SU-DHL-6 (cell line): Measurements from ENCODE around the gene EPHB1.

Source experiments
- H2AFZ ChIP-seq: fragments of 200-600 bp; sonication (generic); 2 replicates; pipeline ENCODE4 v1.6.1; 2014; ENCODE audit warnings: low read depth, mild to moderate bottlenecking, moderate library complexity, mixed read lengths, antibody characterized with exemption, low read length; ENCODE audit not compliant: severe bottlenecking
- H3F3A ChIP-seq: fragments of 200-600 bp; shearing (Covaris generic); 2 replicates; pipeline ENCODE4 v1.6.0; 2016; ENCODE audit warnings: antibody characterized with exemption, mild to moderate bottlenecking; ENCODE audit not compliant: insufficient read depth
- H3K27ac ChIP-seq: fragments of 200-600 bp; sonication (generic); 2 replicates; pipeline ENCODE4 v1.5.1; 2016; ENCODE audit warnings: low read depth, mild to moderate bottlenecking, low read length, moderate library complexity, mixed read lengths
- H3K27me3 ChIP-seq: fragments of 200-600 bp; sonication (generic), shearing (Covaris generic); 2 replicates; pipeline ENCODE4 v1.6.0; 2014; ENCODE audit warnings: mild to moderate bottlenecking, low read length
- H3K36me3 ChIP-seq: fragments of 200-600 bp; sonication (generic); 2 replicates; pipeline ENCODE4 v1.6.1; 2014; ENCODE audit warnings: mild to moderate bottlenecking, low read length, mixed read lengths
- H3K4me2 ChIP-seq: fragments of 300-600, 200-600 bp; shearing (Covaris generic), sonication (generic); 2 replicates; pipeline ENCODE4 v1.6.0; 2014; ENCODE audit warnings: low read length, low read depth, mild to moderate bottlenecking; ENCODE audit not compliant: poor library complexity, severe bottlenecking
- H3K4me3 ChIP-seq: fragments of 200-600 bp; sonication (generic); 2 replicates; pipeline ENCODE4 v1.5.1; 2014; ENCODE audit warnings: antibody characterized with exemption, low read length, mild to moderate bottlenecking, mixed read lengths; ENCODE audit not compliant: insufficient read depth, poor library complexity, severe bottlenecking
- H3K79me2 ChIP-seq: fragments of 200-600 bp; sonication (generic); 2 replicates; pipeline ENCODE4 v1.6.1; 2014; ENCODE audit warnings: mild to moderate bottlenecking, low read length, moderate library complexity; ENCODE audit not compliant: insufficient read depth
- H3K9ac ChIP-seq: fragments of 200-600 bp; sonication (generic); 2 replicates; pipeline ENCODE4 v1.7.0; 2014; ENCODE audit warnings: mild to moderate bottlenecking, low read length
- H3K9me2 ChIP-seq: fragments of 200-600 bp; sonication (generic); replicated peaks from 2 replicates; pipeline ENCODE4 v1.6.1; 2014; ENCODE audit warnings: low read length; ENCODE audit not compliant: insufficient read depth
- H3K9me3 ChIP-seq: fragments of 200-600 bp; sonication (generic); 2 replicates; pipeline ENCODE4 v1.6.1; 2014; ENCODE audit warnings: low read length, mixed read lengths; ENCODE audit not compliant: insufficient read depth
- H4K20me1 ChIP-seq: fragments of 200-600 bp; sonication (generic); 2 replicates; pipeline ENCODE4 v1.6.1; 2014; ENCODE audit warnings: low read depth, mild to moderate bottlenecking, antibody characterized with exemption, low read length, moderate library complexity, mixed read lengths
- CTCF ChIP-seq: fragments of 200-600 bp; sonication (generic); IDR thresholded peaks from one replicate; pipeline ENCODE4 v1.5.1; 2017; ENCODE audit warnings: antibody characterized with exemption, mild to moderate bottlenecking, low read length, moderate library complexity; ENCODE audit not compliant: insufficient read depth, poor library complexity, severe bottlenecking
- EZH2phosphoT487 ChIP-seq: fragments of 200-600 bp; sonication (generic), shearing (Covaris generic); conservative IDR thresholded peaks from 2 replicates; pipeline ENCODE4 v1.6.1; 2018; ENCODE audit warnings: mild to moderate bottlenecking, antibody characterized with exemption, low read length, moderate library complexity, mixed read lengths

EPHB1 gene

DNA sequence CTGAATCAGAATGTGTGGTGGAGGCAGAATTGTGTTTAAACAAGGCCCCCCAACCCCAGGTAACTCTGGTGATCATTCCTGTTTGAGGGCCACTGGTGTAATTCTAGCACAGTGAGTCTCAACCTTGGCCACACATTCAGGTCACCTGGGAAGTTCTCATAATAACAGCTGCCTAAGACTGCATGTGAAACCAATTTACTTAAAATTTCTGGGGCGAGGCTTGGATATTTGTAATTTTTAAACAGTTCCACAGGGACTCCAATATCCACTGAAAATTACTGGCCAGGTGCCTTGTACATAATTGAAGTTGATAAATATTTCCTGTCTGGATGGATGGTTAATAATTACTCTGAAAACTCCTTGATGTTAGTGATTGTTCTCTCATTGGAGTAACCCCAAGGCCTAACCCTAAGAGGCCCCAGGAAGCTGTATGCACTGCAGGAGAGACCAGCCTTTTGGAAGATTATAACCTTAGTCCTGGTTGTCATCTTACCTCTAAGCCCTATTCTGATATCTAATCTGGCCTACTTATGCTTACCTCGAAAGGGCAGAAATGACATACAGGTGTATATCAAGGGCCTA is 25.7 kb upstream of the EPHB1 start:
- no peaks in the 10 kb centered on the region for H3K9me2 ChIP-seq
- H3K79me2 ChIP-seq, result no peaks in the 10 kb centered on the region
- no peak for TF ChIP-seq CTCF
- no peak for TF ChIP-seq EZH2phosphoT487
- H3K4me2 ChIP-seq, result no peak overlapping the region
- no peak overlapping the region for H2AFZ ChIP-seq
- H3K27me3 ChIP-seq, result no peaks in the 10 kb centered on the region
- no peak overlapping the region for H3K4me3 ChIP-seq
- H3K27ac ChIP-seq, result no peak overlapping the region
- H4K20me1 ChIP-seq, result no peaks in the 10 kb centered on the region
- H3K9ac ChIP-seq, result no peak overlapping the region
- no peaks in the 10 kb centered on the region for H3K36me3 ChIP-seq
- no peaks in the 10 kb centered on the region for H3F3A ChIP-seq
- H3K9me3 ChIP-seq, result no peaks in the 10 kb centered on the region

GRCh38 chr3:134772011-134772410 is 23.0 kb upstream of the EPHB1 start:
- Histone ChIP-seq H3K27ac (no peak overlapping the region), H3K9me2 (no peaks in the 10 kb centered on the region), H2AFZ (no peak overlapping the region), H3K27me3 (no peaks in the 10 kb centered on the region), H3F3A (no peaks in the 10 kb centered on the region), H3K4me3 (no peak overlapping the region), H3K36me3 (no peaks in the 10 kb centered on the region), H3K9ac (no peak overlapping the region), H3K9me3 (no peaks in the 10 kb centered on the region), H3K79me2 (no peaks in the 10 kb centered on the region), H4K20me1 (no peaks in the 10 kb centered on the region), H3K4me2 (no peak overlapping the region)
- TF ChIP-seq CTCF, result no peak
- TF ChIP-seq EZH2phosphoT487, result no peak

DNA sequence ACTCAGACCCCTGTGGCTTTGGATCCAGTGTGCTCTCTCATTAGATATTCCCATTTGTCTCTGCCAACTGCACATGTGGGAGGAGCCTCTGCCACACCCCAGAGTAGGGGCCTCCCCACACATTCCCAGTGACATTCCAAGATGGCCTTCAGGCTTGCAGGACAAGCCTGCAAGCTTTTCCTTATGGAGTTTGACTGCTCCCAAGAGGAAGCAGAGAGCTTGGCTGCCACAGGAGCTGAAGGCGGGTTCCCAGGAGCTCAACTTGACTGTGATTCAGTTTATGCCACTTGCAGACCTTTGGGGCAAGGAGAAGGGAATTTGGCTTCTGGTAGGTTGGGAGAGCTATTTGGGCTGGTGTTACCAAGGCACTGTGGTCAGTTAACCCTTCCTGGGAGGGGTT is 22.5 kb upstream of the EPHB1 start:
- no peaks in the 10 kb centered on the region for H3F3A ChIP-seq
- H3K9me3 ChIP-seq, result no peaks in the 10 kb centered on the region
- H3K9ac ChIP-seq, result no peak overlapping the region
- TF ChIP-seq CTCF (no peak), EZH2phosphoT487 (no peak)
- H3K4me2 ChIP-seq, result no peak overlapping the region
- no peak overlapping the region for H3K27ac ChIP-seq
- no peaks in the 10 kb centered on the region for H3K79me2 ChIP-seq
- no peaks in the 10 kb centered on the region for H3K27me3 ChIP-seq
- no peaks in the 10 kb centered on the region for H3K9me2 ChIP-seq
- no peak overlapping the region for H2AFZ ChIP-seq
- H3K36me3 ChIP-seq, result no peaks in the 10 kb centered on the region
- H4K20me1 ChIP-seq, result no peaks in the 10 kb centered on the region
- H3K4me3 ChIP-seq, result no peak overlapping the region
